ENCODE measurements around the gene SCAPER.
"Not testable (repeated sequence)": the region's sequence is repeated elsewhere in the genome, so short reads cannot be mapped to it uniquely, and the experiment has no call there.

The SCAPER gene

DNA sequence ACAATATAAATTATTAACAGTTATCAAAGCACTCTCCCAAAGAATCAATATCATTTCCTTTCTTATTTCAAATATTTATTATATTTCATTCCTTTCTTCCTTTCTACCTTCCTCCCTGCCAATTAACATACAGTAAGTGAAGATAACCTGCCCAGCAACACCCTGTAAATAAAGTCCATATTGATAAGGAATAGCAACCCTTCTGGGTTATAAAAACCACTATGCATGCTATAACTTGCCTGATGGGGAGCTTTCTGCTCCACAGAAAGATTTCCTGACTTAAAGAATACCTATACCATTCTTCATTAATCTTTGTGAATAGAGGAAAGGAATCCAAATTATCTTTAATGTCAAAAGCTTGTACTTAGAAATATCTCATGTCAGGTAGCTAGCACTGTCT, 402.0 kb downstream of the SCAPER start:
- DNase-seq (ENCODE audit: low spot score): no peak
- Histone ChIP-seq H3K27me3 (ENCODE audit: insufficient read depth, poor library complexity, severe bottlenecking) (no peaks in the 10 kb centered on the region), H3K4me3 (ENCODE audit: severe bottlenecking) (no peak overlapping the region), H3K27ac (ENCODE audit: poor library complexity, severe bottlenecking) (no peak overlapping the region), H3K36me3 (ENCODE audit: low read depth) (no peaks in the 10 kb centered on the region), H3K4me1 (ENCODE audit: insufficient read depth, poor library complexity, severe bottlenecking) (no peaks in the 10 kb centered on the region), H3K9me3 (ENCODE audit: severe bottlenecking) (no peaks in the 10 kb centered on the region)
- TF ChIP-seq, protein P1, sequence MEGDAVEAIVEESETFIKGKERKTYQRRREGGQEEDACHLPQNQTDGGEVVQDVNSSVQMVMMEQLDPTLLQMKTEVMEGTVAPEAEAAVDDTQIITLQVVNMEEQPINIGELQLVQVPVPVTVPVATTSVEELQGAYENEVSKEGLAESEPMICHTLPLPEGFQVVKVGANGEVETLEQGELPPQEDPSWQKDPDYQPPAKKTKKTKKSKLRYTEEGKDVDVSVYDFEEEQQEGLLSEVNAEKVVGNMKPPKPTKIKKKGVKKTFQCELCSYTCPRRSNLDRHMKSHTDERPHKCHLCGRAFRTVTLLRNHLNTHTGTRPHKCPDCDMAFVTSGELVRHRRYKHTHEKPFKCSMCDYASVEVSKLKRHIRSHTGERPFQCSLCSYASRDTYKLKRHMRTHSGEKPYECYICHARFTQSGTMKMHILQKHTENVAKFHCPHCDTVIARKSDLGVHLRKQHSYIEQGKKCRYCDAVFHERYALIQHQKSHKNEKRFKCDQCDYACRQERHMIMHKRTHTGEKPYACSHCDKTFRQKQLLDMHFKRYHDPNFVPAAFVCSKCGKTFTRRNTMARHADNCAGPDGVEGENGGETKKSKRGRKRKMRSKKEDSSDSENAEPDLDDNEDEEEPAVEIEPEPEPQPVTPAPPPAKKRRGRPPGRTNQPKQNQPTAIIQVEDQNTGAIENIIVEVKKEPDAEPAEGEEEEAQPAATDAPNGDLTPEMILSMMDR (IDR thresholded peaks at IDR 0.05; ENCODE audit: poor library complexity, severe bottlenecking): no peak
- 0 out of 3 replicates have a peak, but pooled peaks have one; percentile 23 for ATAC-seq (ENCODE audit: low read depth)

DNA sequence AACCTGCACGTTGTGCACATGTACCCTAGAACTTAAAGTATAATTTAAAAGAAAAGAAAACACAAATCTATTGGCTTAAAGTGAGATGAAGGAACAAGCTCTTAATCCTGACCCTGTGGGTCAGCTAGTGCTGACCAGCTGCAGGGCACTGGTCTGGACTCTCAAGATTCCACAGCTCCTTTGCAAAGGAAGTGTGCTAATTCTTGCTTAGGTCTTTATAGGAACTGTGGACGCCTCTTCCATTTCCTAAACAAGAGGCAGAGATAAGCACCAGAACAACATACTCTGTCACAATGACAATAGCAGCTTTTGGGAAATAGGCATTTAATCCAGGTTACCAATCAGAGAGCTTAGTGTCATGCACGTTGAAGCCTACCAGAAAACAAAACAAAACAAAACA, 402.5 kb downstream of the SCAPER start:
- Histone ChIP-seq H3K9me3 (ENCODE audit: severe bottlenecking) (no peaks in the 10 kb centered on the region), H3K4me3 (ENCODE audit: severe bottlenecking) (no peak overlapping the region), H3K27ac (ENCODE audit: poor library complexity, severe bottlenecking) (no peak overlapping the region), H3K4me1 (ENCODE audit: insufficient read depth, poor library complexity, severe bottlenecking) (no peaks in the 10 kb centered on the region), H3K27me3 (ENCODE audit: insufficient read depth, poor library complexity, severe bottlenecking) (no peaks in the 10 kb centered on the region), H3K36me3 (ENCODE audit: low read depth) (no peaks in the 10 kb centered on the region)
- TF ChIP-seq, protein P1 (IDR thresholded peaks at IDR 0.05; ENCODE audit: poor library complexity, severe bottlenecking): no peak
- DNase-seq (ENCODE audit: low spot score) (no peak), ATAC-seq (ENCODE audit: low read depth) (no peak)

DNA sequence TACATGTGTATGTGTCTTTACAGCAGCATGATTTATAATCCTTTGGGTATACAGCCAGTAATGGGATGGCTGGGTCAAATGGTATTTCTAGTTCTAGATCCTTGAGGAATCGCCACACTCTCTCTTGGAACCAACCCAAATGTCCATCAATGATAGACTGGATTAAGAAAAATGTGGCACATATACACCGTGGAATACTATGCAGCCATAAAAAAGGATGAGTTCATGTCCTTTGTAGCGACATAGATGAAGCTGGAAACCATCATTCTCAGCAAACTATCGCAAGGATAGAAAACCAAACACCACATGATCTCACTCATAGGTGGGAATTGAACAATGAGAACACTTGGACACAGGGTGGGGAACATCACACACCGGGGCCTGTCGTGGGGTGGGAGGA, 403.0 kb downstream of the SCAPER start:
- H3K9me3 ChIP-seq (ENCODE audit: severe bottlenecking); H3K27me3 ChIP-seq (ENCODE audit: insufficient read depth, poor library complexity, severe bottlenecking); H3K36me3 ChIP-seq (ENCODE audit: low read depth); H3K27ac ChIP-seq (ENCODE audit: poor library complexity, severe bottlenecking); H3K4me3 ChIP-seq (ENCODE audit: severe bottlenecking); DNase-seq (ENCODE audit: low spot score); ATAC-seq (ENCODE audit: low read depth); H3K4me1 ChIP-seq (ENCODE audit: insufficient read depth, poor library complexity, severe bottlenecking): not testable (repeated sequence)

- no peak overlapping the region for H3K4me3 ChIP-seq (ENCODE audit: severe bottlenecking)
Observed at GRCh38 chr15:76501726-76502125, 403.4 kb downstream of the SCAPER start.

GRCh38 chr15:76501011-76501410, 404.1 kb downstream of the SCAPER start:
- Histone ChIP-seq H3K4me3 (ENCODE audit: severe bottlenecking) (no peak overlapping the region), H3K27me3 (ENCODE audit: insufficient read depth, poor library complexity, severe bottlenecking) (no peaks in the 10 kb centered on the region), H3K27ac (ENCODE audit: poor library complexity, severe bottlenecking) (no peak overlapping the region), H3K9me3 (ENCODE audit: severe bottlenecking) (no peaks in the 10 kb centered on the region), H3K36me3 (ENCODE audit: low read depth) (no peaks in the 10 kb centered on the region), H3K4me1 (ENCODE audit: insufficient read depth, poor library complexity, severe bottlenecking) (no peaks in the 10 kb centered on the region)
- DNase-seq (ENCODE audit: low spot score) (no peak), ATAC-seq (ENCODE audit: low read depth) (no peak)
- TF ChIP-seq, protein P1 (IDR thresholded peaks at IDR 0.05; ENCODE audit: poor library complexity, severe bottlenecking): no peak

More at GRCh38 chr15:76501726-76502125, 403.4 kb downstream of the SCAPER start:
- H3K27me3 ChIP-seq (ENCODE audit: insufficient read depth, poor library complexity, severe bottlenecking): no peaks in the 10 kb centered on the region
- DNase-seq (ENCODE audit: low spot score) (no peak), ATAC-seq (ENCODE audit: low read depth) (no peak)
- no peaks in the 10 kb centered on the region for H3K4me1 ChIP-seq (ENCODE audit: insufficient read depth, poor library complexity, severe bottlenecking)
- no peaks in the 10 kb centered on the region for H3K9me3 ChIP-seq (ENCODE audit: severe bottlenecking)
- no peak overlapping the region for H3K27ac ChIP-seq (ENCODE audit: poor library complexity, severe bottlenecking)
- no peaks in the 10 kb centered on the region for H3K36me3 ChIP-seq (ENCODE audit: low read depth)
- TF ChIP-seq, protein P1 (IDR thresholded peaks at IDR 0.05; ENCODE audit: poor library complexity, severe bottlenecking): no peak
